ENCODE measurements around the gene LGR6.

GRCh38 chr1:202249846-202250245 is 56.2 kb downstream of the LGR6 start:
- no peak for TF ChIP-seq CTCF (conservative IDR thresholded peaks at IDR 0.05; ENCODE audit: low read length)
- no peak for TF ChIP-seq EZH2phosphoT487 (IDR thresholded peaks at IDR 0.05; ENCODE audit: borderline replicate concordance)

Measured in Loucy (cell line).